ENCODE measurements around the gene PHLPP2. TPM values are rescaled to one million over a fixed set of nuclear protein-coding genes. Genes with fewer than 3 reads are reported as not detected.
"Not testable (repeated sequence)": the region's sequence is repeated elsewhere in the genome, so short reads cannot be mapped to it uniquely, and the experiment has no call there.

Gene PHLPP2
- total RNA-seq, 2 experiments from 2014 or later = 6.7 to 14.8 TPM

GRCh38 chr16:71595340-71595826 lies 129.1 kb downstream of the PHLPP2 start:
- H3K4me1 ChIP-seq (ENCODE audit: insufficient read depth, low read length, poor library complexity, severe bottlenecking); H2AFZ ChIP-seq (ENCODE audit: low read length); H3K9me2 ChIP-seq (ENCODE audit: insufficient read depth, low read length); H3K9me3 ChIP-seq (ENCODE audit: low read length); H4K20me1 ChIP-seq (ENCODE audit: insufficient read depth, low read length); H3K4me2 ChIP-seq (ENCODE audit: low read length); DNase-seq (ENCODE audit: low spot score); H3K36me3 ChIP-seq (ENCODE audit: insufficient read depth, low read length); intact Hi-C loops (cut with micrococcal nuclease; ENCODE audit: unreplicated experiment); H3K4me3 ChIP-seq (ENCODE audit: low read depth, low read length, poor library complexity, severe bottlenecking); H3K27ac ChIP-seq (ENCODE audit: low read depth, low read length, poor library complexity, severe bottlenecking); H3K79me2 ChIP-seq (ENCODE audit: insufficient read depth, low read depth, low read length); CTCF ChIA-PET (ENCODE audit: unreplicated experiment); BruUV-seq (replicated peaks): not testable (repeated sequence)
- POLR2A ChIA-PET = interaction anchor here (0.6 kb wide), 1 partner anchor 104 kb away, joined by 4 read pairs; no protein-coding TSS in a partner anchor

Small RNA genes within 50 kb of the gene (small RNA-seq; reads per million reads assigned to genes)
- not detected for gene RNU6-208P
- gene SNORA70D = not detected
- 1,080 reads per million, percentile 100 among the genes with 10 or more reads in this experiment for gene SNORD71

Other genes starting within 250 kb of the PHLPP2 start
- gene ZNF19, start 235.4 kb downstream of the PHLPP2 start, total RNA-seq (2014; rRNA removed; shearing (Covaris generic)) = 3.5 and 3.7 TPM in 2 replicates
- 3.9 and 5.3 TPM in 2 replicates for gene ZNF19, start 235.4 kb downstream of the PHLPP2 start, total RNA-seq (2022)
- gene CHST4, start 198.3 kb downstream of the PHLPP2 start, total RNA-seq (2014; rRNA removed; shearing (Covaris generic)) = 4.5 and 6.6 TPM in 2 replicates
- gene CHST4, start 198.3 kb downstream of the PHLPP2 start, total RNA-seq (2022) = 0.28 and 0.29 TPM in 2 replicates
- not detected in 2 replicates for gene TAT, start 147.6 kb downstream of the PHLPP2 start, total RNA-seq (2014; rRNA removed; shearing (Covaris generic))
- gene TAT, start 147.6 kb downstream of the PHLPP2 start, total RNA-seq (2022) = not detected in 2 replicates
- not detected in 2 replicates for gene MARVELD3, start 98.5 kb downstream of the PHLPP2 start, total RNA-seq (2014; rRNA removed; shearing (Covaris generic))
- not detected in 2 replicates for gene MARVELD3, start 98.5 kb downstream of the PHLPP2 start, total RNA-seq (2022)
- 57.3 and 57.9 TPM in 2 replicates for gene AP1G1, start 84.1 kb upstream of the PHLPP2 start, total RNA-seq (2014; rRNA removed; shearing (Covaris generic))
- 68.0 and 89.7 TPM in 2 replicates for gene AP1G1, start 84.1 kb upstream of the PHLPP2 start, total RNA-seq (2022)
- gene ATXN1L, start 121.3 kb upstream of the PHLPP2 start, total RNA-seq (2014; rRNA removed; shearing (Covaris generic)) = 12.5 and 12.8 TPM in 2 replicates
- 19.5 and 19.9 TPM in 2 replicates for gene ATXN1L, start 121.3 kb upstream of the PHLPP2 start, total RNA-seq (2022)
- 10.5 and 14.6 TPM in 2 replicates for gene ZNF821, start 159.5 kb upstream of the PHLPP2 start, total RNA-seq (2014; rRNA removed; shearing (Covaris generic))
- gene ZNF821, start 159.5 kb upstream of the PHLPP2 start, total RNA-seq (2022) = 17.8 and 20.1 TPM in 2 replicates
- 147 and 152 TPM in 2 replicates for gene IST1, start 170.8 kb upstream of the PHLPP2 start, total RNA-seq (2014; rRNA removed; shearing (Covaris generic))
- 200 and 201 TPM in 2 replicates for gene IST1, start 170.8 kb upstream of the PHLPP2 start, total RNA-seq (2022)